HG03442 (cell line): ENCODE results near the gene GTPBP6.
"Not testable (repeated sequence)": the region's sequence is repeated elsewhere in the genome, so short reads cannot be mapped to it uniquely, and the experiment has no call there.

Source experiments
- ATAC-seq: cut with Tn5 transposase; IDR thresholded peaks from one replicate; pipeline ENCODE4 v1.9.1; 2021; ENCODE audit warnings: mild to moderate bottlenecking, moderate library complexity; ENCODE audit not compliant: unreplicated experiment

The GTPBP6 gene

DNA sequence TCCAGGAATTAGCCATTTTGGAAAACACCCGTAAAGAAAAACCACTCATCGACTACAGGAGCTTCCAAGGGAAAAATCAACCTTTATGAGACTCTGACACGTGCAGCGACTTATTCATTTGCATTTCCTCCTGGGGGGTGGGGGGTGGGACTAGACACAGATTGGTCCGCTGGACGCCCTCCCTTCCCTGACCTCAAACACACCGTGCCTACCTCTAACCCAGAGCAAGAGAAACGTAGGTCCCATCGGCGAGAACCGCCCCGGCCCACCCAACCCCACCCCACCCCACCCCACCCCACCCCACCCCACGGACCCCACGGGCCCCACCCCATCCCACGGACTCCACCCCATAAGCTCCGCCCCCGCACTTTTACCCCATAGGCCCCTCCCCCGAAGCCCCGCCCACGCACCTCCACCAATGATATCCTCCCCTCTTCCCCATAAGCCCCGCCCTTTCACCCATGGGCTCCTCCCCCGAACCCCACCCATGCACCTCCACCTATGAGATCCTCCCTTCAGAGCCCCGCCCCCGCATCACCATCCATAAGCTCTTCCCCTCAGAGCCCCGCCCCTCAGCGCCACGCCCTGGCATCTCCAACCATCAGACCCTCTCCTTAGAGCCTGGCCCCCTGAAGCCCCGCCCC, 1.1 kb downstream of the GTPBP6 start:
- no peak for ATAC-seq

DNA sequence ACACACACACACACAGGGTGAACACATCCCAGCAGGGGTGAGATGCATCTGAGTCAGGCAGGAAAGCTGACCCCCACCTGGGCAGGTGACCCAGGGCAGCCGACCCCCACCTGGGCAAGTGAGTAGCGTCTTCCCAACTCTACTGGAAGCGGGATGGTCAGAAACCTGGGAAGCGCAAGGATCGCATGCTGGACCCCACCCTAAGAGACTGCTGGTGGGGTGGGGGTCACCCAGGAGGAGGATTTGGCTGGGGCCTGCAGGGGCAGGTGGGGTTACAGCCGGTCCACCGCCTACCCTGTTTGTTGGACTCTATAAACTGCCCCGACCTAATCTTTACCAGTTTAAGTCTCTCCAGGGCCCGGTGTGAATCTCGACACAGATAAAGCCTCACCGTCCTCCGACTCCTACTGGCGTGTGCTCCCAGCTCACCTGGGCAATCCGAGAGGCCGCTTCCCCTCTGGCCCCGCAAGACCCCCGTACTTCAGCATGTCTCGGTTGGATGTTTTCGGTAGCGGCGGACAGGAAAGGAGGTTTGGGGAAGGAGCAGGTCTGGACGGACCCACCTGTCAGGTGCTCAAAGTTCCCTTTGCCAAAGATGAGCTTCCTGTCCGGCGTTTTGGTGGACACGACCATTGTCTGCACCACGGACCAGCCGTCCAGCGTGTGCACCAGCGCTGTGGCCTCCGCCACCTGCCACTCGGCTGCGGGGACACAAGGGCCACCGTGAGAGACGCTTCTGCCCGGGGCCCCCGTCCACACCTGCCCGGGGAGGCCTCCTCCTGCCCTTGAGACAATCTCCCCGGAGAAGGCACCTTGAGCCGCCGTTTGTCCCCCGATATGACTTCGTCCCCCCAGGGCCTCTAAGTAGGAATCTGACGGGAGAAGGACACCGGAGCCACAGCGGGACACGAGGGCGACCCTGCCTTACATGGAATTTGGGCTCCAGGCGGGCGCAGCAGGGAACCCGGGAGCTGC, 2.0 kb downstream of the GTPBP6 start:
- ATAC-seq, result no peak

DNA sequence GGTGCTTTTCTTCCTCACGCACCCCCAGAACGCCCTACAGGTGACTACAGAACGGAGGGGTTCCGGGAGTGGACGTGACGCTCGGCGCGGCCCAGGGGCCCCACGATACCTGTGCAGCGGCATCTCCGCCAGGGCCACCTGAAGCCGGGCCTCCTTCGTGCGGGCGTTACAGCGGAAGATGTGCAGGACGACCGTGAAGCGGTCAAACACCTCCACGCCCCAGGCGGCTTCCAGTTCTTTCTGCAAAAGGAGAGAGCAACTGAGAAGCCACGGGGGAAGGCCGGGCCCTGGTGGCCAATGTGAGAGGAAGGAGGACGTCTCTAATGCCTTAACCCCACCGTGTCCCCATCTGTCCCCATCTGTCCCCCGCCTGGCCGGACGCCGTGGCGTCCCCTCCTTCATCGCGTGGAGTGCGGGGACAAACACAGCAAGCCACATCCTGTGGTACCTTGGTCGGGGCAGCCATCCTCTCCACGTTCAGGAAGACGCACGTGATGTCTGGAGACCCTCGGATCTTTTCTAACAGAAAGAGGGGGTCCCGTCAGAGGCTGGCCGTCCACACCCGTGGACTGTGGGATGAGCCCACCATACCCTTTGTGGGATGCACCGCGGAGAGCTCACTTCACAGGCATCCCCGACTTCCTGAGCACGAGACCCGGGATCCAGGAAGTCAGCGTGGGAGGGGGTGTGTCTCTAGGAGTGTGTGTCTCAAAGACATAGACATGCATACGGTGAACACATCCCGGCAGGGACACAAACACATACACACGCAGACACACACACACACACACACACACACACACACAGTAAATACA, 3.6 kb downstream of the GTPBP6 start:
- ATAC-seq, result no peak

DNA sequence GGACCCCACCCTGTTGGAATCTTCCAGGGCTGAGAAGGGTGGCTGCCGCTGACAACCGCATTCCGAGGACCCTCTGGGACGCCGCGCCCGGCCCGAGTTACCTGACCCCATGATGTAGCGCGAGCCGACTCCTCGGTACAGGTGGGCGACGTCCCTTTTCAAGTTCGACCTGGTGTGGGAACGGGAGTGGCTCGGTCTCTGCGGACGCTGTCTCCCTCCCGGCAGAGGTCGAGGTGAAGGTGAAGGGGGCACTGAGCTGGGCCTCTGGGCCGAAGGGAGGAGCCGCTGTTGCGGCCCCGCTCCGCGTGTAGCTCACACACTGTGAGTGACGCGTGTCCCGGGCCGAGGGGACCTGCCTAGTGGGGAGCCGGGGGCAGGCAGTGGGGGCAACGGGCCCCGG, 4.5 kb downstream of the GTPBP6 start:
- no peak for ATAC-seq

DNA sequence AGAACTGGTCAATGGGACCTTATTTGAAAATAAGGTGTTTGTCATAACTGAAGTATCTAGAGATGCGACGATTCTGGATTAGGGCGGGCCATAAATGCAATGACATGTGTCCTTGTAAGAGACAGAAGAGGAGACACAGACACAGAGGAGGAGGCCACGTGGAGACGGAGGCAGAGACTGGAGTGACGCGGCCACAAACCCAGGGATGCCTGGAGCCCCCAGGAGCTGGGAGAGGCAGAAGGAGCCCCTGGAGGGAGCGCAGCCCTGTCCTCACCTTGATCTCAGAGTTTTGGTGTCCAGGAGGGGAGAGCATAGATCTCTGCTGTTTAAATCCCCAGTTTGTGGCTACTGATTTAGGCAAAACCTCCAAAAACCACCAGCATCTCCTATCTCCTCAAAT, 5.0 kb downstream of the GTPBP6 start:
- no peak for ATAC-seq

DNA sequence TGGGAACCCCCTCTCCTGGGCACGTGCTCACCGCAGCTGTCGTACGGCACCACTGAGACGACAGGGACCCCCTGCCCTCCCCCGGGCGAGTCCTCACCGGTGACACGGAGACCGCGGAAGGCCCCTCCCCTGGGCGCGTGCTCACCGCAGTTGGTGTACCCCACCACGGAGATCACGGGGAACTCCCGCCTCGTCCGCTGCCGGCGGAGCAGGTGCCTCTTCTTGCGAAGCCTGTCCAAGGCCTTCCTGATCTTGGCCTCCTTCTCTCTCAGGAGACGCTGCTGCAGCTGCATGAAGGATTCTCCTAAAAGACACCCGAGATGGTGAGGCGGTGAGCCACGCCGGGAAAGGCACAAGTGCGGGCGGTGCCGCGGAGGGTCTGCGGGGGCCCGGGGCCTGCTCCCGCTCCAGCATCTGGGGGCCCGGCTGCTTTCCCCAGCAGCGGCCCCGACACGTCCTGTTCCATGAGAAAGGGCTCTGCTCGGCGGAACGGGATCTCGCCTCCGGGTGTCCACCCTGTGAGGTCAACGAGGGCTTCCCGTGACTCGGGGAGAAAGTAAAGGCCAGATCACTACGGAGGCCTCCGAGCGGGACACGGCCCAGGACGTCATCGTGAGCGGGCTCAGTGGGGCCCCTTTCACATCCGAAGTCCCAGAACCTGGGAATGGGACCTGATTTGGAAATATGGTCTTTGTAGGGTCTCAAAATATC, 5.8 kb downstream of the GTPBP6 start:
- ATAC-seq, result no peak

DNA sequence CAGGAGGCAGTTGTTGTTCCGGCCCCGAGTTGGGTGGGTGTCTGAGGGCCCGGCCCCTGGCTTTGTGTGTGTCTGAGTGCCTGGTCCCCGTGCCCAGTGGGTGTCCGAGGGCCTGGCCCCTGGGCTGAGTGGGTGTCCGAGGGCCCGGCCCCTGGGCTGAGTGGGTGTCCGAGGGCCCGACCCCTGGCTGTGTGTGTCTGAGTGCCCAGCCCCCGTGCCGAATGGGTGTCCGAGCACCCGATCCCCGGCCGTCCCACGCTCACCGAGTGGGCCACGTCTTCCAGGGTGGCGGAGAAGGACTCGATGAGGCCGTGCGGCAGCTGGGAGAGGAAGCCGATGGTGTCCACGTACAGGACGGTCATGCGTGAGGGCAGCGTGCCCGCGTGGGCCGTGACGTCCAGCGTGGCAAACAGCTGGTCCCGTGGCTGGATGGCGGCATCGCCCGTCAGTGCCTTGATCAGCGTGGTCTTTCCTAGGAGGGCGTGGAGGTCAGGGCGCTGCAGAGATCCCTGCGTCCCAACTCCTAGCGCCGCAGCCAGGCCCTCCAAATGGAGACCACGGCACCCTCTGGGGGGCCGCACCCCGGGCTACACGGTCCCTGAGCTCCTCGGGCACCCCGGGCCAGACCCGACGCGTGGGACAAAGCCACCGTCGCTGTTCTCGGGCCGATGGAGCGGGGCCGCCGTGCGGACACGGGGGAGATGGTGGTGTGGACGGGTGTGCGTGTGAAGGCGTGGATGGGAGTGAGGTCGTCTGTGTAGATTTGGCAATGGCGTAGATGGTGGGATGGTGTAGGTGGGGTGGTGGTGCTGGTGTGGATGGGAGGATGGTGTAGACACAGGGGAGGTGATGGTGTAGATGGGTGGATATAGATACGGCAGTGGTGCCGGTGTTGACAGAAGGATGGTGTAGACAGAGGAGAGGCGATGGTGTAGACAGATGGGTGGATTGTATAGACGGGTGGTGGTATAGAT, 7.2 kb downstream of the GTPBP6 start:
- no peak for ATAC-seq

DNA sequence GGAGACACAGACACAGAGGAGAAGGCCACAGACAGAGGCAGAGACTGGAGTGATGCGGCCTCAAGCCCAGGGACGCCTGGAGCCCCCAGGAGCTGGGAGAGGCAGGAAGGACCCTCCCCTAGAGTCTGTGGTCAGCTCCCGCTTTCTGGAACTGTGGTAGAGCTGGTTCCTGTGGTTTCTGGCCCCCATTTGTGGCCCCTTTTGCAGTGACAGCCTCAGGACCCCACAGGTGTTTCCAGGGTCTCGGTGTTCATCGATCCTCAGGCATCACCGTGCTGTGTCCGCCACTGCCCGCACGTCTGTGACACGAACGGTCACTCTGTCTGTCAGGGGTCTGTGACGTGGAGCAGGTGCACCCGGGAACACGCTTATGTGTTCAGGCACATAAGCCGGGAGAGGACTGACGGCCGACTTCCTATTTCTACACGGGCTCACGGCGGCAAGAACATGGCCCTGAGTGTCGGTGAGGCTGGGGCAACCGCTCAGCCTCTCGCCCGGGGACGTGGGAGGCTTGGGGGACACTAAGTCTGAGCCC, 7.9 kb downstream of the GTPBP6 start:
- ATAC-seq, result no peak

DNA sequence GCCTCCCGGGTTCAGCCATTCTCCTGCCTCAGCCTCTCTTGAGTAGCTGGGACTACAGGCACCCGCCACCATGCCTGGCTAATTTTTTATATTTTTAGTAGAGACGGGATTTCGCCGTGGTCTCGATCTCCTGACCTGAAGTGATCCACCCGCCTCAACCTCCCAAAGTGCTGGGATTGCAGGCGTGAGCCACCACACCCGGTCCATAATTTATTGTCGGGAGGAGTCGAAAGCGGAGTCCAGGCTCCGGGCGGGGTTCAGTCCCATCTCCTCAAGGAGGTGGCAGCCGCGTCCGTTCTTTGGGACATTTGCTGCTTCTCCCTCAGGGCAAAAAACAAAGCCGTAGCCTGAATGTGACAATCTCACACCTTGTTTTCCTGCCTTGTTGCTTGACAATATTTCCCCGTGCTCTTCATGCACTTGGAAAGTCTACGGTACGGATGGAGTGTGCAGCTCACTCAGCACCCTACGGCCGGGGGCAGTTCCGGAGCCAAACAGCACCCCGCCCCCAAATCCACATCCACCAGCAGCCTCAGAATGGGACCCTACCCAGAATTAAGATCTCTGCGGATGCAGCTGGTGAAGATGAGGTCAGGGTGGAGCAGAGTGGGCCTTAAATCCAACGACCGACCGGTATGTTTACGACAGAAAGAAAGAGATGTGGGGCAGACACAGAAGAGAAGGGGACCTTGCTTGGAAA, 9.6 kb downstream of the GTPBP6 start:
- ATAC-seq, result no peak

DNA sequence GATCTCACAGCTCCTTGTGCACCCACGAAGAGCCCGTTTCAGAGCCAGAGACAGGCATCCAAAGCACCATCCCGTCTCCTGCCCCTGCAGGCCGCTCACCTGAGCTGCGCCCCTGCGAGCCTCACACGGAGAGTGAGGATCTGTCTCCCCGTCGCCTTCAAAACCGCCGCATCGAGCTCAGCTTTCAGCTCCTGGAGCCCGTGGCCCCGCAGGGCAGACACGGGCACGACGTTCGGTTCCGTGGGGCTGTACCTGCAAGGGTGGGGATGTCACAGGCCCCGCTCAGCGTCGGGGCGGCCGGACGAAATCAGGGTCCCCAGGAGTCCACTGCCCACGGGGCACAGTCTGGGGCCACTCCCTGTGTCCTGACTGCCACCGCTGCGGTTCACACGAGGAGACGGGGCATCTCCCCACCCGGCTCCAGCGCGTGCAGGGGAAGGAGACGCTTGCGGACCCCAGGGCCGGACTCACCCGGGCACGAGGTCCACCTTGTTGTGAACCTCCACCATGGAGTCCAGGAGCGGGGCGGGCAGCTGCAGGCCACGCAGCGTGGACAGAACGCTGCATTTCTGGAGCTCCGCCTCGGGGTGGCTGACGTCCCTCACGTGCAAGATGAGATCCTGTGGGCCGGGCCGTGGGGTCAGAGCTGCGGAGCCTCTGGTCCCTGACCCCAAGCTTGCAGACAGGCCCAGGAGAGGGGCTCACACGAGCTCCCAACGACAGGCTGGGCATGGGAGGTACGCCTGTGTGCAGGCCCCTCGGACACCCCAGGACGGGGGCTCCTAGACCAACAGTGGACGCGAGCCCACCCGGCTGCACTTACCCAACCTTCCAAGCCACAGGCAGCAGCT, 11.1 kb downstream of the GTPBP6 start:
- ATAC-seq, result no peak

DNA sequence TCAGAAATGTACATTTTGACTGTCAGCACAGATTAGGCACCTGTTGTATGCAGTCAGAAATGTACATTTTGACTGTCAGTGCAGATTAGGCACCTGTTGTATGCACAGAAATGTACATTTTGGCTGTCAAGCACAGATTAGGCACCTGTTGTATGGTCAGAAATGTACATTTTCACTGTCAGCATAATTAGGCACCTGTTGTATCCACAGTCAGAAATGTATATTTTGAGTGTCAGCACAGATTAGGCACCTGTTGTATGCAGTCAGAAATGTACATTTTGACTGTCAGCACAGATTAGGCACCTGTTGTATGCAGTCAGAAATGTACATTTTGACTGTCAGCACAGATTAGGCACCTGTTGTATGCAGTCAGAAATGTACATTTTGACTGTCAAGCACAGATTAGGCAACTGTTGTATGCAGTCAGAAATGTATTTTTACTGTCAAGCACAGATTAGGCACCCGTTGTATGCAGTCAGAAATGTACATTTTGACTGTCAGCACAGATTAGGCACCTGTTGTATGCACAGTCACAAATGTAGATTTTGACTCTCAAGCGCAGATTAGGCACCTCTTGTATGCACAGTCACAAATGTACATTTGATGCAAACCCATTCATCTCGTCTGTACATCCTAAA, 11.9 kb downstream of the GTPBP6 start:
- ATAC-seq, result not testable (repeated sequence)

DNA sequence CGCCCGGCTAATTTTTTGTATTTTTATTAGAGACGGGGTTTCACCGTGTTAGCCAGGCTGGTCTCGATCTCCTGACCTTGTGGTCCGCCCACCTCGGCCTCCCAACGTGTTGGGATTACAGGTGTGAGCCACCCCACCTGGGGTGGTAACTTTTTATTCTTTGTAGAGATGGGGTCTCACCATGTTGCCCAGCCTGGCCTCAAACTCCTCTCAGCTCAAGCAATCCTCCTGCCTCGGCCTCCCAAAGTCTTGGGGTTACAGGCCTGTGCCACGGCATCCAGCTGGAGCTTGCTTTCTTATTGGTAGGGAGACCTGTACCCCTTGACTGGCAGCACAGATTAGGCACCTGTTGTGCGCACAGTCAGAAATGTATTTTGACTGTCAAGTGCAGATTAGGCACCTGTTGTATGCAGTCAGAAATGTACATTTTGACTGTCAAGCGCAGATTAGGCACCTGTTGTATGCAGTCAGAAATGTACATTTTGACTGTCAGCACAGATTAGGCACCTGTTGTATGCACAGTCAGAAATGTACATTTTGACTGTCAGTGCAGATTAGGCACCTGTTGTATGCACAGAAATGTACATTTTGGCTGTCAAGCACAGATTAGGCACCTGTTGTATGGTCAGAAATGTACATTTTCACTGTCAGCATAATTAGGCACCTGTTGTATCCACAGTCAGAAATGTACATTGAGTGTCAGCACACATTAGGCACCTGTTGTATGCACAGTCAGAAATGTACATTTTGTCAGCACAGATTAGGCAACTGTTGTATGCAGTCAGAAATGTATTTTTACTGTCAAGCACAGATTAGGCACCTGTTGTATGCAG, 12.6 kb downstream of the GTPBP6 start:
- not testable (repeated sequence) for ATAC-seq

DNA sequence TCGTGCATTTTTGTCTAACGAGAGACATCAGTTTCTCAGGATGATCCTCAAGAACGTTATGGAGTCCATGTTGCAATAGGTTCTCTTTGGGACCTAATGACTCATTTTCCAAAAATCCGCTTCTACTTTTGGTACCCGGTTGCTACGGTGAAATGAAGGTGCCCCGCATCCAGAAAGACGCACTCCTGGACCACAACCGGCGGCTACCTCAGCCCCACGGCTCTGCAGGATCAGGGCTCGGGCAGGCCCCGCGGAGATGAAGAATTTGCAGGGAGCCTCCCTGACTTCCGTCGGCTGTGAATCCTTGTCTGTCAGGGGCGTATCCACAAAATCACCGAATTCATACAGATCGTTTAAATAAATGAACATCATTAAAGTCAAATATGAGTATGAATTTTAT, 15.6 kb downstream of the GTPBP6 start:
- no peak for ATAC-seq

DNA sequence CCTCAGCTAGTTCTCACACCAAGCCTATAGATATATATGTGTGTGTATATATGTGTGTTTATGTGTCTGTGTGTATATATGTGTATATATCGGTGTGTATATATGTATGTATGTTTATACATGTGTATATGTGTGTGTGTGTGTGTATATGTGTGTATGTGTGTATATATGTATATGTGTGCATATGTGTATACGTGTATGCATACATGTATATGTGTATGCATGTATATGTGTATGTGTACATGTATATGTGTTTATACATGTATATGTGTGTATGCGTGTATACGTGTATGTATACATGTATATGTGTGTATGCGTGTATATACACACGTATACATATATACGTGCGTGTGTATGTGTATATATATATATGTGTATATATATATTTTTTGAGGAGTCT, 18.3 kb downstream of the GTPBP6 start:
- ATAC-seq, result no peak

DNA sequence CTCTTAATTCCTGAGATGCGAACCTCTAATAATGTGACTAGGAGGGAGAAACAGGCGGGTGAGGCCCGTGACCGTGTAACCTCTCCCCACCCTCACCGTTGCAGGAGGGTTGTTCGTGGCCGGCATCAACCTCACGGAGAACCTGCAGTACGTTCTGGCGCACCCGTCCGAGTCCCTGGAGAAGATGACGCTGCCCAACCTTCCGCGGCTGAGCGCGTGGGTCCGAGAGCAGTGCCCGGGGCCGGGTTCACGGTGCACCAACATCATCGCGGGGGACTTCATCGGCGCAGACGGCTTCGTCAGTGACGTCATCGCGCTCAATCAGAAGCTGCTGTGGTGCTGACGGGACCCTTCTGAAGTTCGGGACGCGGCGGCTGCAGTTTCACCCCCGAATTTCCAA, 19.6 kb downstream of the GTPBP6 start:
- no peak for ATAC-seq

DNA sequence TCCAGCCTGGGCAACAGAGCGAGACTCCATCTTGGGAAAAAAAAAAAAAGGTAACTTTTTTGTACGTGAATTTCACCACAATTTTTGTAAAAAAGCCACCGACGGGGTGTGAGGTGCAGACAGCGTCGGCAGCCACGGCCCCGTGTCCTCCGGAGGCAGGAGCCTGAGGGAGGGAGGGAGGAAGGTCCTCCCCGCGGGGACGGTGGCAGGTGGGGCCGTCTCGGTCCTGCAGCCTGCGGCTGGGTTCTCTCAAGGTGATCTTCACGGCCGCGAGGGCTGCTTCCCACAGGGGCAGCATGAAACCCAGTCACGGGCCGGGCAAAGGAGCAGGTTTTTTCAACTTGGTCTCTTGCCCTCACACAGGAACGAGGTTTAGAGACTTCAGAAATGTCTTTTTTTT, 23.5 kb downstream of the GTPBP6 start:
- ATAC-seq, result no peak
